HUDEP-2 (cell line): ENCODE data around the gene PIGU.
A peak's percentile ranks its signal among the peaks of the same experiment; 100 is the strongest.
"Not testable (repeated sequence)": the region's sequence is repeated elsewhere in the genome, so short reads cannot be mapped to it uniquely, and the experiment has no call there.

Source experiments
- DNase-seq, 76 experiments: peaks; one replicate each; lab custom pipeline; 2025; ENCODE audit not compliant: unreplicated experiment in 76 of 76; lab: John Stamatoyannopoulos, UW

The PIGU gene

GRCh38 chr20:34676642-34677373, at the start of gene PIGU:
Gene PIGU (minus strand): TSS chr20:34677092. CDS start chr20:34677085, 7 bp downstream.
- DNase-seq: peak in 75 of 76 experiments; percentile 17 to 97 (median 89)

GRCh38 chr20:34724172-34724571, 47.3 kb upstream of the PIGU start:
- DNase-seq: no peak

GRCh38 chr20:34722560-34722959, 45.7 kb upstream of the PIGU start:
- not testable (repeated sequence) for DNase-seq

- no peak for DNase-seq
Measured at GRCh38 chr20:34720266-34720665, 43.4 kb upstream of the PIGU start.

- DNase-seq: not testable (repeated sequence)
Measured at GRCh38 chr20:34719242-34720017, 42.5 kb upstream of the PIGU start.

GRCh38 chr20:34717230-34718095, 40.6 kb upstream of the PIGU start:
- no peak for DNase-seq

- no peak for DNase-seq
Measured at GRCh38 chr20:34716921-34717229, 40.0 kb upstream of the PIGU start.

- DNase-seq: peak in 1 of 76 experiments; percentile 4
Measured at GRCh38 chr20:34715384-34715783, 38.5 kb upstream of the PIGU start.

- not testable (repeated sequence) for DNase-seq
Measured at GRCh38 chr20:34713944-34714515, 37.1 kb upstream of the PIGU start.

- peak in 74 of 76 experiments; percentile 19 to 97 (median 82) for DNase-seq
Measured at GRCh38 chr20:34713194-34713943, 36.5 kb upstream of the PIGU start.

GRCh38 chr20:34712525-34713192, 35.8 kb upstream of the PIGU start:
- peak in 2 of 76 experiments; percentile 17 to 29 for DNase-seq

- DNase-seq: no peak
Measured at GRCh38 chr20:34711813-34712430, 35.0 kb upstream of the PIGU start.

GRCh38 chr20:34710861-34711574, 34.1 kb upstream of the PIGU start:
- DNase-seq: peak in 2 of 76 experiments; percentile 7 to 10

- DNase-seq: no peak
Measured at GRCh38 chr20:34710568-34710839, 33.6 kb upstream of the PIGU start.

- peak in 64 of 76 experiments; percentile 5 to 91 (median 67) for DNase-seq
Measured at GRCh38 chr20:34709831-34710567, 33.1 kb upstream of the PIGU start.

GRCh38 chr20:34709044-34709830, 32.3 kb upstream of the PIGU start:
- peak in 69 of 76 experiments; percentile 16 to 98 (median 71) for DNase-seq

GRCh38 chr20:34708621-34709043, 31.7 kb upstream of the PIGU start:
- peak in 31 of 76 experiments; percentile 9 to 49 (median 23) for DNase-seq
